Lower lobe of right lung (tissue), 2 donors: ENCODE measurements around the gene ZDHHC21. TPM values are rescaled to one million over a fixed set of nuclear protein-coding genes. Genes with fewer than 3 reads are reported as not detected.

Experiments used
- ATAC-seq, 2 donors: fragments of 200-7000 bp; cut with Tn5 transposase; one replicate each; pipeline ENCODE4 v1.9.1; 2020 to 2022; ENCODE audit warnings: mild to moderate bottlenecking in 2 of 2, moderate library complexity in 2 of 2
- DNase-seq: peaks from one replicate; pipeline ENCODE4 v3.0.0-alpha.2; 2020
- H3K27ac ChIP-seq: fragments of 200-600 bp; one replicate; pipeline ENCODE4 v1.8.0; 2022
- H3K27me3 ChIP-seq: fragments of 200-600 bp; one replicate; pipeline ENCODE4 v1.8.0; 2022; ENCODE audit warnings: low read depth
- H3K36me3 ChIP-seq: fragments of 200-600 bp; one replicate; pipeline ENCODE4 v1.8.0; 2022; ENCODE audit warnings: mild to moderate bottlenecking
- H3K4me1 ChIP-seq: fragments of 200-600 bp; one replicate; pipeline ENCODE4 v1.8.0; 2022
- H3K4me3 ChIP-seq: fragments of 200-600 bp; one replicate; pipeline ENCODE4 v1.8.0; 2022; ENCODE audit warnings: mild to moderate bottlenecking
- H3K9me3 ChIP-seq: fragments of 200-600 bp; one replicate; pipeline ENCODE4 v1.8.0; 2022
- CTCF ChIP-seq: fragments of 200-600 bp; IDR thresholded peaks from one replicate; pipeline ENCODE4 v1.8.0; 2022; ENCODE audit warnings: antibody characterized with exemption, mild to moderate bottlenecking
- intact Hi-C: fragments of 100-400 bp; cut with DNase I; formaldehyde crosslinking; loops from one replicate; pipeline ENCODE4 v1.11.0; 2022
- total RNA-seq: library from RNA; stranded (reverse); fragmentation: NEBNext Ultra II Directional; extraction: Animal tissue kit (Norgen Biotek cat#: 25700); gene quantifications from one replicate; pipeline ENCODE4 v1.2.1, GENCODE V29; 2021
- donor health status: DM: no; HTN: yes; CAD: no; lungs with severe emphysema.

ZDHHC21 gene
- total RNA-seq, 1 donor from 2014 or later: 19.7 TPM

- DNase-seq: no peak
- H3K4me3 ChIP-seq: no peak overlapping the region
- no peaks in the 10 kb centered on the region for H3K27me3 ChIP-seq
- TF ChIP-seq CTCF: no peak
- intact Hi-C loops: no loop called here
- no peaks in the 10 kb centered on the region for H3K4me1 ChIP-seq
- no peak overlapping the region for H3K27ac ChIP-seq
- no peaks in the 10 kb centered on the region for H3K9me3 ChIP-seq
- H3K36me3 ChIP-seq: no peaks in the 10 kb centered on the region
- no peak for ATAC-seq
Measured at GRCh38 chr9:14723301-14723700, 30.1 kb upstream of the ZDHHC21 start.

GRCh38 chr9:14722391-14723035 lies 29.3 kb upstream of the ZDHHC21 start, which contains the start of gene CER1:
TSS of gene CER1 (minus strand) at chr9:14722733. CDS start at chr9:14722672, 61 bp downstream.
- DNase-seq (no peak), ATAC-seq (no peak)
- no peak for TF ChIP-seq CTCF
- H3K36me3 ChIP-seq: no peaks in the 10 kb centered on the region
- no peaks in the 10 kb centered on the region for H3K4me1 ChIP-seq
- no peaks in the 10 kb centered on the region for H3K9me3 ChIP-seq
- intact Hi-C loops: no loop called here
- no peak within 1 kb of the TSS for H3K27ac ChIP-seq
- H3K4me3 ChIP-seq: no peak within 1 kb of the TSS
- no peaks in the 10 kb centered on the region for H3K27me3 ChIP-seq

- Histone ChIP-seq H3K9me3 (no peaks in the 10 kb centered on the region), H3K27ac (no peak overlapping the region), H3K4me1 (no peaks in the 10 kb centered on the region), H3K36me3 (no peaks in the 10 kb centered on the region), H3K4me3 (no peak overlapping the region), H3K27me3 (no peaks in the 10 kb centered on the region)
- intact Hi-C loops: no loop called here
- TF ChIP-seq CTCF: no peak
- DNase-seq (no peak), ATAC-seq (no peak)
Measured at GRCh38 chr9:14719231-14719923, 26.1 kb upstream of the ZDHHC21 start.

GRCh38 chr9:14715102-14715501 lies 21.9 kb upstream of the ZDHHC21 start:
- Histone ChIP-seq H3K4me1 (no peaks in the 10 kb centered on the region), H3K9me3 (no peaks in the 10 kb centered on the region), H3K27me3 (no peaks in the 10 kb centered on the region), H3K4me3 (no peak overlapping the region), H3K27ac (no peak overlapping the region), H3K36me3 (no peaks in the 10 kb centered on the region)
- intact Hi-C loops: no loop called here
- DNase-seq (no peak), ATAC-seq (no peak)
- TF ChIP-seq CTCF: no peak

- H3K4me3 ChIP-seq: no peak overlapping the region
- ATAC-seq (no peak), DNase-seq (no peak)
- no peaks in the 10 kb centered on the region for H3K36me3 ChIP-seq
- no peak overlapping the region for H3K27ac ChIP-seq
- no peaks in the 10 kb centered on the region for H3K9me3 ChIP-seq
- no peaks in the 10 kb centered on the region for H3K4me1 ChIP-seq
- no peaks in the 10 kb centered on the region for H3K27me3 ChIP-seq
- TF ChIP-seq CTCF: no peak
- intact Hi-C loops: no loop called here
Measured at GRCh38 chr9:14713187-14713767, 20.0 kb upstream of the ZDHHC21 start.
